Body of pancreas (tissue), 4 donors: ENCODE data around the gene PRKG1.

Experiments
- POLR2A ChIP-seq, 3 donors: fragments of 450-650 bp; IDR thresholded peaks; one replicate each; pipeline ENCODE4 v1.6.1; 2016; ENCODE audit warnings: antibody characterized with exemption in 3 of 3, mild to moderate bottlenecking in 2 of 3
- TF ChIP-seq, protein P1 (sequence below), 7 experiments: fragments of 450-650 bp in 4 of 7; fragments of 200-600 bp in 3 of 7; sonication (generic) in 3 of 7; IDR thresholded peaks; one replicate each; pipeline ENCODE4 v1.5.1; 2016 to 2019; ENCODE audit warnings: antibody characterized with exemption in 7 of 7

- TF ChIP-seq, protein P1, sequence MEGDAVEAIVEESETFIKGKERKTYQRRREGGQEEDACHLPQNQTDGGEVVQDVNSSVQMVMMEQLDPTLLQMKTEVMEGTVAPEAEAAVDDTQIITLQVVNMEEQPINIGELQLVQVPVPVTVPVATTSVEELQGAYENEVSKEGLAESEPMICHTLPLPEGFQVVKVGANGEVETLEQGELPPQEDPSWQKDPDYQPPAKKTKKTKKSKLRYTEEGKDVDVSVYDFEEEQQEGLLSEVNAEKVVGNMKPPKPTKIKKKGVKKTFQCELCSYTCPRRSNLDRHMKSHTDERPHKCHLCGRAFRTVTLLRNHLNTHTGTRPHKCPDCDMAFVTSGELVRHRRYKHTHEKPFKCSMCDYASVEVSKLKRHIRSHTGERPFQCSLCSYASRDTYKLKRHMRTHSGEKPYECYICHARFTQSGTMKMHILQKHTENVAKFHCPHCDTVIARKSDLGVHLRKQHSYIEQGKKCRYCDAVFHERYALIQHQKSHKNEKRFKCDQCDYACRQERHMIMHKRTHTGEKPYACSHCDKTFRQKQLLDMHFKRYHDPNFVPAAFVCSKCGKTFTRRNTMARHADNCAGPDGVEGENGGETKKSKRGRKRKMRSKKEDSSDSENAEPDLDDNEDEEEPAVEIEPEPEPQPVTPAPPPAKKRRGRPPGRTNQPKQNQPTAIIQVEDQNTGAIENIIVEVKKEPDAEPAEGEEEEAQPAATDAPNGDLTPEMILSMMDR (IDR thresholded peaks at IDR 0.05), result no peak
- TF ChIP-seq POLR2A (IDR thresholded peaks at IDR 0.05), result no peak
Measured at GRCh38 chr10:52250510-52250909, 1176.2 kb downstream of the PRKG1 start.
